GM12872 (cell line): ENCODE measurements around the gene XCL1.

Experiments
- CTCF ChIP-seq: IDR thresholded peaks from 3 replicates; pipeline ENCODE4 v1.5.1; 2011; ENCODE audit warnings: low read depth, mild to moderate bottlenecking, low read length, moderate library complexity; ENCODE audit not compliant: insufficient read depth

XCL1 gene

GRCh38 chr1:168574234-168574633 lies 2.2 kb upstream of the XCL1 start:
- TF ChIP-seq CTCF: peak; percentile 42; the same call in 2 of the 3 replicates

- no peak for TF ChIP-seq CTCF
Observed at GRCh38 chr1:168581817-168582572, 5.6 kb downstream of the XCL1 start.

GRCh38 chr1:168582688-168583336 lies 6.4 kb downstream of the XCL1 start:
- no peak for TF ChIP-seq CTCF

GRCh38 chr1:168583571-168583970 lies 7.2 kb downstream of the XCL1 start:
- no peak for TF ChIP-seq CTCF

GRCh38 chr1:168585191-168585590 lies 8.8 kb downstream of the XCL1 start:
- no peak for TF ChIP-seq CTCF

- TF ChIP-seq CTCF: no peak
Observed at GRCh38 chr1:168585937-168586336, 9.5 kb downstream of the XCL1 start.

- TF ChIP-seq CTCF: no peak
Observed at GRCh38 chr1:168589167-168589566, 12.8 kb downstream of the XCL1 start.
